GM12878 (cell line): ENCODE data around the gene BARHL1. TPM values are rescaled to one million over a fixed set of nuclear protein-coding genes. Genes with fewer than 3 reads are reported as not detected.

Experiments used
- ATAC-seq: fragments of 200-7000 bp; cut with Tn5 transposase; 3 replicates; pipeline ENCODE4 v1.9.1; 2020; ENCODE audit warnings: mild to moderate bottlenecking, moderate library complexity
- BruUV-seq: library from RNA; stranded (reverse); fragments of 400-500 nt; replicated peaks from 2 replicates; lab custom pipeline; 2021; lab: Mats Ljungman, UMichigan
- CTCF ChIA-PET: fragments of 300-600 bp; sonication (Branson Sonifier 250); formaldehyde crosslinking; extraction: SDS; loops from one replicate; lab custom pipeline; 2021; ENCODE audit warnings: inconsistent platforms; lab: Yijun Ruan, JAX
- POLR2A ChIA-PET: fragments of 350-600 bp; formaldehyde crosslinking; extraction: SDS; loops from one replicate; lab custom pipeline; 2021; ENCODE audit warnings: inconsistent platforms; lab: Charles Lee
- RAD21 ChIA-PET: fragments of 300-600 bp; sonication (Branson Sonifier 250); formaldehyde crosslinking; loops from one replicate; lab custom pipeline; 2023; ENCODE audit warnings: antibody characterized with exemption; ENCODE audit not compliant: unreplicated experiment; lab: Charles Lee
- SMC1A ChIA-PET: fragments of 300-600 bp; sonication (Branson Sonifier 250); formaldehyde crosslinking; loops from one replicate; lab custom pipeline; 2023; ENCODE audit not compliant: unreplicated experiment, uncharacterized antibody; lab: Charles Lee
- DNase-seq: peaks from one replicate; pipeline ENCODE4 v3.0.0-alpha.2; 2011; ENCODE audit warnings: low read depth, low spot score
- FAIRE-seq: peaks from 3 replicates; lab custom pipeline; 2011; peaks lifted over from hg19 to GRCh38; lab: Jason Lieb, UNC
- H2AFZ ChIP-seq: 2 replicates; pipeline ENCODE4 v1.6.0; 2011; ENCODE audit warnings: low read depth, low read length, control low read depth; ENCODE audit not compliant: control insufficient read depth
- H3K27ac ChIP-seq: 2 replicates; pipeline ENCODE4 v1.5.1; 2011; ENCODE audit warnings: control low read depth; ENCODE audit not compliant: control insufficient read depth, insufficient read depth
- H3K27me3 ChIP-seq, 2 experiments: replicated peaks in 1 of 2; 2 replicates each; pipeline versions ENCODE4 v1.6.0 to v1.6.1; 2011; ENCODE audit warnings: low read length in 1 of 2; ENCODE audit not compliant: control insufficient read depth in 2 of 2, insufficient read depth in 2 of 2
- H3K36me3 ChIP-seq, 2 experiments: 2 replicates each; pipeline ENCODE4 v1.5.1; 2011; ENCODE audit warnings: low read length in 1 of 2; ENCODE audit not compliant: control insufficient read depth in 2 of 2, insufficient read depth in 2 of 2
- H3K4me1 ChIP-seq: 2 replicates; pipeline ENCODE4 v1.6.1; 2011; ENCODE audit warnings: mild to moderate bottlenecking, low read length, moderate library complexity, mixed read lengths; ENCODE audit not compliant: control insufficient read depth, insufficient read depth
- H3K4me2 ChIP-seq: 2 replicates; pipeline ENCODE4 v1.6.0; 2011; ENCODE audit warnings: control low read depth; ENCODE audit not compliant: control insufficient read depth, insufficient read depth
- H3K4me3 ChIP-seq: fragments of 200-600 bp; sonication (generic); 2 replicates; pipeline ENCODE4 v1.5.1; 2016
- H3K79me2 ChIP-seq: 2 replicates; pipeline ENCODE4 v1.6.0; 2011; ENCODE audit warnings: low read length; ENCODE audit not compliant: control insufficient read depth, insufficient read depth
- H3K9ac ChIP-seq: 2 replicates; pipeline ENCODE4 v1.8.0; 2011; ENCODE audit warnings: low read length, control low read depth, mixed read lengths; ENCODE audit not compliant: control insufficient read depth, insufficient read depth
- H3K9me3 ChIP-seq: replicated peaks from 3 replicates; pipeline ENCODE4 v1.5.1; 2011; ENCODE audit warnings: mild to moderate bottlenecking, low read length; ENCODE audit not compliant: control insufficient read depth, insufficient read depth
- H4K20me1 ChIP-seq: 2 replicates; pipeline ENCODE4 v1.6.0; 2011; ENCODE audit not compliant: control insufficient read depth, insufficient read depth
- CEBPB ChIP-seq, 2 experiments: fragments of 150-350 bp in 1 of 2; IDR thresholded peaks; 2 replicates each; pipeline ENCODE4 v1.6.1; 2012 to 2014; ENCODE audit warnings: low read depth in 2 of 2, low read length in 2 of 2, borderline replicate concordance in 1 of 2, inconsistent platforms in 1 of 2
- EED ChIP-seq: sonication (generic); IDR thresholded peaks from 2 replicates; pipeline ENCODE4 v1.6.1; 2016; ENCODE audit warnings: antibody characterized with exemption, low read depth
- EGR1 ChIP-seq, 2 experiments: IDR thresholded peaks; 1 replicate in 1 of 2; 2 replicates in 1 of 2; pipeline ENCODE4 v1.6.1; 2011 to 2012; ENCODE audit warnings: low read depth in 2 of 2, low read length in 2 of 2, borderline replicate concordance in 1 of 2, mild to moderate bottlenecking in 1 of 2, moderate library complexity in 1 of 2
- EZH2 ChIP-seq: IDR thresholded peaks from 2 replicates; pipeline ENCODE4 v1.6.1; 2012; ENCODE audit warnings: low read depth, mild to moderate bottlenecking, control low read depth, inconsistent platforms, low read length, borderline replicate concordance; ENCODE audit not compliant: control insufficient read depth
- MLLT1 ChIP-seq: fragments of 450-650 bp; IDR thresholded peaks from 2 replicates; pipeline ENCODE4 v1.6.1; 2016; ENCODE audit warnings: mild to moderate bottlenecking
- NR2F1 ChIP-seq: fragments of 450-650 bp; conservative IDR thresholded peaks from 2 replicates; pipeline ENCODE4 v1.6.1; 2017; ENCODE audit warnings: mild to moderate bottlenecking
- PAX5 ChIP-seq: IDR thresholded peaks from 2 replicates; pipeline ENCODE4 v1.6.1; 2011; ENCODE audit warnings: low read depth, low read length, borderline replicate concordance
- POU2F2 ChIP-seq: IDR thresholded peaks from 3 replicates; pipeline ENCODE4 v1.6.1; 2011; ENCODE audit warnings: low read depth, mild to moderate bottlenecking, low read length, borderline replicate concordance
- RAD51 ChIP-seq: fragments of 450-650 bp; IDR thresholded peaks from 2 replicates; pipeline ENCODE4 v1.6.1; 2016; ENCODE audit warnings: moderate library complexity, mild to moderate bottlenecking, inconsistent platforms
- SMARCA5 ChIP-seq: fragments of 450-650 bp; IDR thresholded peaks from 2 replicates; pipeline ENCODE4 v1.6.1; 2017; ENCODE audit warnings: mild to moderate bottlenecking
- TCF7 ChIP-seq: IDR thresholded peaks from 2 replicates; pipeline ENCODE4 v1.6.1; 2014; ENCODE audit warnings: antibody characterized with exemption, borderline replicate concordance
- YBX1 ChIP-seq: fragments of 450-650 bp; IDR thresholded peaks from 2 replicates; pipeline ENCODE4 v1.6.1; 2016; ENCODE audit warnings: antibody characterized with exemption
- WGBS: methylation state at CpG from one replicate; pipeline ENCODE4 v1.1.6; 2016; ENCODE audit warnings: low lambda C conversion rate; ENCODE audit not compliant: insufficient replicate concordance, insufficient coverage; ENCODE audit errors: missing lambda C conversion rate; 5-methylcytosine and 5-hydroxymethylcytosine counted together
- in situ Hi-C: fragments of 300-500 bp; cut with MboI; formaldehyde crosslinking; loops from 9 replicates; pipeline ENCODE4 v1.14.3; 2018; ENCODE audit warnings: mixed read lengths
- intact Hi-C: fragments of 100-400 bp; cut with micrococcal nuclease; formaldehyde crosslinking; loops from one replicate; pipeline ENCODE4 v1.14.2; 2022; ENCODE audit not compliant: unreplicated experiment
- polyA plus RNA-seq, 11 experiments: library from polyadenylated mRNA; depleted of rRNA in 4 of 11; unstranded in 6 of 11; stranded (reverse) in 5 of 11; fragments of >200 nt; fragmentation: Nextera tagmentation in 4 of 11; fragmentation: Illumina TruSeq in 1 of 11; extraction: Ambion mirVana in 4 of 11; extraction: Trizol in 1 of 11; gene quantifications; 1 replicate in 1 of 11; 2 replicates in 10 of 11; pipeline versions ENCODE4 v1.2.1 to v1.2.3, GENCODE V29; 2011 to 2016; ENCODE audit warnings: inconsistent platforms in 2 of 11, missing spikeins in 2 of 11, low read depth in 1 of 11
- total RNA-seq, 4 experiments: library from RNA; depleted of rRNA in 3 of 4; stranded (reverse); fragments of >200 nt in 3 of 4; fragmentation: Illumina TruSeq in 1 of 4; extraction: Trizol in 1 of 4; gene quantifications; 2 replicates each; pipeline versions ENCODE4 v1.2.1 to v1.2.3, GENCODE V29; 2013 to 2021

Gene BARHL1
- total and polyA plus RNA-seq, 10 of the 15 experiments (the other 5 are each of a cell fraction or from before 2014, with no cell fraction given), result not detected

- WGBS, result 48% methylated on average over 8 of the region's 8 CpGs
- ATAC-seq, result no peak
- BruUV-seq, result no TSS peak
- Histone ChIP-seq H4K20me1 (no peaks in the 10 kb centered on the region), H3K79me2 (no peaks in the 10 kb centered on the region), H3K36me3 (no peaks in the 10 kb centered on the region), H3K27me3 (no peaks in the 10 kb centered on the region), H3K4me3 (no peak overlapping the region), H3K4me2 (no peak overlapping the region), H2AFZ (no peak overlapping the region), H3K27ac (no peak overlapping the region), H3K9me3 (no peaks in the 10 kb centered on the region), H3K9ac (no peak overlapping the region), H3K4me1 (no peaks in the 10 kb centered on the region)
- RAD21 ChIA-PET, result no interaction called here
- intact Hi-C loops (no loop called here), in situ Hi-C loops (no loop called here)
- POLR2A ChIA-PET, result no interaction called here
- FAIRE-seq, result no peak
- CTCF ChIA-PET, result no interaction called here
- no peak for DNase-seq
- TF ChIP-seq NR2F1 (no peak), MLLT1 (no peak), TCF7 (no peak), PAX5 (no peak), SMARCA5 (no peak), EED (no peak), YBX1 (no peak), POU2F2 (no peak), RAD51 (no peak), EZH2 (no peak), CEBPB (IDR thresholded peaks at IDR 0.05; ENCODE audit: borderline replicate concordance in 1 of 2, low read depth in 2 of 2, low read length in 2 of 2) (no peak), EGR1 (IDR thresholded peaks at IDR 0.05; ENCODE audit: borderline replicate concordance in 1 of 2, low read depth in 2 of 2, low read length in 2 of 2) (no peak)
- SMC1A ChIA-PET, result no interaction called here
These were observed 26.9 kb upstream of the BARHL1 start for GRCh38 chr9:132555528-132555927.
